Measurements from ENCODE around the gene CLRN2.

CLRN2 gene

DNA sequence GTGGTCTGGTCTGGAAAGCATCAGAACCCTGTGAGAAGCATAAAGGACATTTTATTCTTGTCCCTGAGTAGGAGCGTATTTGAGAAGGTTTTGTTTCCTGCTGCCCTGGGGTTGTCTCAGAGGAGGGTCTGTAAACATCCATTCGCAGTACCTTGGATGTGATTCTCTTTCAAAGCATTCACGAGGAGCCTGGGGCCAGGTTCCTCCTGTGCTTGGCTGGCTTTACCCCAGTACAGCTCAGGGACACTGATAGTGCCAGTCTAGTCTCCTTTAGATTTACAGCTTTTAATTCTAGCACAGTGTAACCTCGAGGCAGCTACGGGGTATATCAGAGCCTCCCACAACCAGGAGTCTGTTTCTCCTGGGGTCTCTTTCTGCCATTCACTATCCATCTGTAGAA lies 2.7 kb downstream of the CLRN2 start:
- TF ChIP-seq, protein P1, sequence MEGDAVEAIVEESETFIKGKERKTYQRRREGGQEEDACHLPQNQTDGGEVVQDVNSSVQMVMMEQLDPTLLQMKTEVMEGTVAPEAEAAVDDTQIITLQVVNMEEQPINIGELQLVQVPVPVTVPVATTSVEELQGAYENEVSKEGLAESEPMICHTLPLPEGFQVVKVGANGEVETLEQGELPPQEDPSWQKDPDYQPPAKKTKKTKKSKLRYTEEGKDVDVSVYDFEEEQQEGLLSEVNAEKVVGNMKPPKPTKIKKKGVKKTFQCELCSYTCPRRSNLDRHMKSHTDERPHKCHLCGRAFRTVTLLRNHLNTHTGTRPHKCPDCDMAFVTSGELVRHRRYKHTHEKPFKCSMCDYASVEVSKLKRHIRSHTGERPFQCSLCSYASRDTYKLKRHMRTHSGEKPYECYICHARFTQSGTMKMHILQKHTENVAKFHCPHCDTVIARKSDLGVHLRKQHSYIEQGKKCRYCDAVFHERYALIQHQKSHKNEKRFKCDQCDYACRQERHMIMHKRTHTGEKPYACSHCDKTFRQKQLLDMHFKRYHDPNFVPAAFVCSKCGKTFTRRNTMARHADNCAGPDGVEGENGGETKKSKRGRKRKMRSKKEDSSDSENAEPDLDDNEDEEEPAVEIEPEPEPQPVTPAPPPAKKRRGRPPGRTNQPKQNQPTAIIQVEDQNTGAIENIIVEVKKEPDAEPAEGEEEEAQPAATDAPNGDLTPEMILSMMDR (conservative IDR thresholded peaks at IDR 0.05; ENCODE audit: low read depth, low read length) = no peak
- Histone ChIP-seq H3K27me3 (ENCODE audit: insufficient read depth, low read depth) (no peaks in the 10 kb centered on the region), H4K20me1 (ENCODE audit: insufficient read depth) (no peaks in the 10 kb centered on the region), H3K27ac (no peak overlapping the region), H3K79me2 (ENCODE audit: insufficient read depth, low read depth) (no peaks in the 10 kb centered on the region), H3K4me1 (ENCODE audit: low read depth, poor library complexity, severe bottlenecking) (peaks cover 5% of the 10 kb centered on the region), H3K4me3 (IDR thresholded peaks at IDR 0.05; ENCODE audit: insufficient read depth, low read depth, low read length) (no peak overlapping the region), H3K9ac (no peak overlapping the region), H2AFZ (ENCODE audit: low read depth) (no peak overlapping the region), H3K4me2 (no peak overlapping the region), H3K36me3 (ENCODE audit: insufficient read depth) (no peaks in the 10 kb centered on the region)

DNA sequence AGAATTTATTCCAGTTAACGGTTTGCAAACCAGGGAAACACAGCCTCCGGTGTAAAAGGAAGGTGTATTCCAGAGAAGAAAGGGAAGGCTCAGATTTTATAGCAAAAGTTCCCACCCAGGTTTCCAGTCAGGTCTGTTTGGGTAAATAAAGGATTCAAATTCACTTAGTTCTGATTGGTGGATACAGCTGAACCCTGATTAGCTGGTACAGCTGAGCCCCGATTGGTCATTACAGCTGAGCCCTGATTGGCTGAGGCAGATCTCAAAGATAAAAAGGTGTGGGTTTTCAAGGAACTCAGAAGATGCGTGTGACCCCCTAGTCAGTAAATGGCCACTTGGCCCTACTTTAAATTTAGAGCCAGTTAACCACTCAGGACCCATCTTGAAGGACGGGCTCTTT lies 6.6 kb downstream of the CLRN2 start:
- no peaks in the 10 kb centered on the region for H3K36me3 ChIP-seq (ENCODE audit: insufficient read depth)
- H3K4me1 ChIP-seq (ENCODE audit: low read depth, poor library complexity, severe bottlenecking) = no peaks in the 10 kb centered on the region
- H3K79me2 ChIP-seq (ENCODE audit: insufficient read depth, low read depth) = no peaks in the 10 kb centered on the region
- H3K4me3 ChIP-seq (IDR thresholded peaks at IDR 0.05; ENCODE audit: insufficient read depth, low read depth, low read length) = no peak overlapping the region
- no peaks in the 10 kb centered on the region for H4K20me1 ChIP-seq (ENCODE audit: insufficient read depth)
- no peaks in the 10 kb centered on the region for H3K27me3 ChIP-seq (ENCODE audit: insufficient read depth, low read depth)
- no peak overlapping the region for H3K9ac ChIP-seq
- TF ChIP-seq, protein P1 (conservative IDR thresholded peaks at IDR 0.05; ENCODE audit: low read depth, low read length) = no peak
- no peak overlapping the region for H2AFZ ChIP-seq (ENCODE audit: low read depth)
- no peak overlapping the region for H3K27ac ChIP-seq
- H3K4me2 ChIP-seq = no peak overlapping the region

DNA sequence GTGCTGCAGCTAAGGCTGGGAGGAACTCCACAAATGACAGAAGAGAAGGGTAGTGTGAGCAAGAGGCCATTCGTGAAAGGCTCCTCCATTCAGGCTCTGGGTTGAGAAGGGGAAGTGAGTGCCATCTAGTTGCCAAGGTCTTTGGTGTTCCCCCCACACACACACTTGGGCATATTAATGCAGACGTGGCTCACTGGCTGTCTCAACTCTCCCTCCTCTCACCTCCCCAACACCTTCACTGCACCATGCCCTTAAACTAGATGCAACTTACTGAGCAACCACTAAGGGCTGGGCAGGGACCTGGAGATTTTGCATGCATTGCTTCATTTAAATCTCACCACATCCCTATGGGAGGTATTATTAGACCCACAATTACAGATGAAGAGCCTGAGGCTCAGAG lies 8.7 kb downstream of the CLRN2 start:
- Histone ChIP-seq H3K4me2 (no peak overlapping the region), H3K4me1 (ENCODE audit: low read depth, poor library complexity, severe bottlenecking) (no peaks in the 10 kb centered on the region), H4K20me1 (ENCODE audit: insufficient read depth) (no peaks in the 10 kb centered on the region), H2AFZ (ENCODE audit: low read depth) (no peak overlapping the region), H3K79me2 (ENCODE audit: insufficient read depth, low read depth) (no peaks in the 10 kb centered on the region), H3K36me3 (ENCODE audit: insufficient read depth) (no peaks in the 10 kb centered on the region), H3K4me3 (IDR thresholded peaks at IDR 0.05; ENCODE audit: insufficient read depth, low read depth, low read length) (no peak overlapping the region), H3K27ac (no peak overlapping the region), H3K27me3 (ENCODE audit: insufficient read depth, low read depth) (no peaks in the 10 kb centered on the region), H3K9ac (no peak overlapping the region)
- TF ChIP-seq, protein P1 (conservative IDR thresholded peaks at IDR 0.05; ENCODE audit: low read depth, low read length) = no peak

DNA sequence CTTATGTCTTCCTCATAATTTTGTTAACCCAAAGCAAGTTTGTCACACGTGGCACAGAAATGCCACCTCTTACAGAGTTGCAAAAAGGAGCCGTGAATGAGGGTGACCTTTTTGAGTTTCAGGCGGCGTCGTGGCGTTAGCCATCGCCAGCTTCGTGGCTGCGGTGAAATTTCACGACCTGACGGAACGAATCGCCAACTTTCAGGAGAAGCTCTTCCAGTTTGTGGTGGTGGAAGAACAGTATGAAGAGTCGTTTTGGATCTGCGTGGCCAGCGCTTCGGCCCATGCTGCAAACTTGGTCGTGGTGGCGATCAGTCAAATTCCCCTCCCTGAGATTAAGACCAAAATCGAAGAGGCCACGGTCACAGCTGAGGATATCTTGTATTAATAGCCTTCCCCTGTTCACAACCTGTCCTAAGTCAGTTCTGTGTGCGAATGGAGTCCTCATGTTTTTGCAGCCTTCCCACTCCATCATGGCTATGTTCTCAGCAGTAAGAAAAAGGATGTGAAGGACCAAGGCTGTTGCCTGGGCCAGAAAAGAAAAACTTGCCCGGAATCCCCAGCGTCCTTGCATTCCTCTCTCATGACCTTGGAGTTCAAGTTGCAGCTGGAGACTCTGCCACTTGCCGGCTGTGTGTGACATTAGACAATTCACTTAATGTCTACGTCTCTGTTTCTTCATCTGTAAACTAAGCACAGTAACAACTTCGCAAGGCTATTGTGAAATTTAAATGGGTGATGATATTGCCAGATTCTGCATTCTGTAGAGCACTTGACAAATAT lies 11.9 kb downstream of the CLRN2 start:
- TF ChIP-seq, protein P1 (conservative IDR thresholded peaks at IDR 0.05; ENCODE audit: low read depth, low read length) = no peak
- Histone ChIP-seq H3K27me3 (ENCODE audit: insufficient read depth, low read depth) (no peaks in the 10 kb centered on the region), H3K4me1 (ENCODE audit: low read depth, poor library complexity, severe bottlenecking) (peaks cover 27% of the 10 kb centered on the region), H3K36me3 (ENCODE audit: insufficient read depth) (no peaks in the 10 kb centered on the region), H2AFZ (ENCODE audit: low read depth) (no peak overlapping the region), H4K20me1 (ENCODE audit: insufficient read depth) (no peaks in the 10 kb centered on the region), H3K4me3 (IDR thresholded peaks at IDR 0.05; ENCODE audit: insufficient read depth, low read depth, low read length) (no peak overlapping the region), H3K27ac (no peak overlapping the region), H3K9ac (no peak overlapping the region), H3K79me2 (ENCODE audit: insufficient read depth, low read depth) (no peaks in the 10 kb centered on the region), H3K4me2 (no peak overlapping the region)

Measured in KMS-11 (cell line).